ENCODE measurements around the gene MED6.

MED6 gene

GRCh38 chr14:70600382-70601157 is at the start of gene MED6:
TSS of gene MED6 (minus strand) at chr14:70600655. CDS start at chr14:70600637, 18 bp downstream.
- H3K27me3 ChIP-seq (ENCODE audit: insufficient read depth, low read length, poor library complexity, severe bottlenecking), result peaks cover 13% of the 10 kb centered on the region

GRCh38 chr14:70649803-70650202 is 49.3 kb upstream of the MED6 start:
- H3K36me3 ChIP-seq (ENCODE audit: insufficient read depth, low read length), result no peaks in the 10 kb centered on the region; the same call in 1 of the 2 replicates
- no peak overlapping the region for H3K4me2 ChIP-seq (ENCODE audit: low read depth, low read length, poor library complexity, severe bottlenecking)
- peaks cover 67% of the 10 kb centered on the region for H3K4me1 ChIP-seq (ENCODE audit: insufficient read depth, low read length, poor library complexity, severe bottlenecking)
- no peak overlapping the region for H2AFZ ChIP-seq (ENCODE audit: low read length)
- no peaks in the 10 kb centered on the region for H4K20me1 ChIP-seq (ENCODE audit: insufficient read depth, low read length, poor library complexity, severe bottlenecking)
- H3K9me3 ChIP-seq (ENCODE audit: insufficient read depth, low read depth, low read length), result no peaks in the 10 kb centered on the region
- H3K9ac ChIP-seq (ENCODE audit: low read depth, low read length, poor library complexity, severe bottlenecking), result no peak overlapping the region
- H3K27me3 ChIP-seq (ENCODE audit: insufficient read depth, low read length, poor library complexity, severe bottlenecking), result no peaks in the 10 kb centered on the region
- no peaks in the 10 kb centered on the region for H3F3A ChIP-seq (ENCODE audit: low read depth)
- TF ChIP-seq CTCF (conservative IDR thresholded peaks at IDR 0.05; ENCODE audit: low read length) (no peak), EZH2phosphoT487 (IDR thresholded peaks at IDR 0.05; ENCODE audit: borderline replicate concordance) (no peak)
- H3K4me3 ChIP-seq (ENCODE audit: low read length, poor library complexity, severe bottlenecking), result no peak overlapping the region
- peaks cover 46% of the 10 kb centered on the region for H3K79me2 ChIP-seq (ENCODE audit: insufficient read depth, low read length)
- no peaks in the 10 kb centered on the region for H3K9me2 ChIP-seq (replicated peaks; ENCODE audit: low read depth, low read length)

More at GRCh38 chr14:70600382-70601157, at the start of gene MED6:
- TF ChIP-seq EZH2phosphoT487 (IDR thresholded peaks at IDR 0.05; ENCODE audit: borderline replicate concordance) (no peak), CTCF (conservative IDR thresholded peaks at IDR 0.05; ENCODE audit: low read length) (no peak)
- Histone ChIP-seq H3K36me3 (ENCODE audit: insufficient read depth, low read length) (peaks cover 10% of the 10 kb centered on the region; the same call in 1 of the 2 replicates), H3K4me2 (ENCODE audit: low read depth, low read length, poor library complexity, severe bottlenecking) (peak within 1 kb of the TSS; percentile 91), H4K20me1 (ENCODE audit: insufficient read depth, low read length, poor library complexity, severe bottlenecking) (peaks cover 33% of the 10 kb centered on the region), H3K79me2 (ENCODE audit: insufficient read depth, low read length) (peaks cover 49% of the 10 kb centered on the region), H3K4me3 (ENCODE audit: low read length, poor library complexity, severe bottlenecking) (peak within 1 kb of the TSS; percentile 100), H3K9ac (ENCODE audit: low read depth, low read length, poor library complexity, severe bottlenecking) (peak within 1 kb of the TSS; percentile 92), H3K9me3 (ENCODE audit: insufficient read depth, low read depth, low read length) (no peaks in the 10 kb centered on the region), H3K4me1 (ENCODE audit: insufficient read depth, low read length, poor library complexity, severe bottlenecking) (peaks cover 12% of the 10 kb centered on the region), H3F3A (ENCODE audit: low read depth) (no peaks in the 10 kb centered on the region), H3K9me2 (replicated peaks; ENCODE audit: low read depth, low read length) (no peaks in the 10 kb centered on the region), H2AFZ (ENCODE audit: low read length) (peak within 1 kb of the TSS; percentile 95)

GRCh38 chr14:70648346-70648745 is 47.9 kb upstream of the MED6 start:
- no peaks in the 10 kb centered on the region for H4K20me1 ChIP-seq (ENCODE audit: insufficient read depth, low read length, poor library complexity, severe bottlenecking)
- peak overlapping the region; percentile 94 for H3K4me2 ChIP-seq (ENCODE audit: low read depth, low read length, poor library complexity, severe bottlenecking)
- no peak overlapping the region for H3K9ac ChIP-seq (ENCODE audit: low read depth, low read length, poor library complexity, severe bottlenecking)
- TF ChIP-seq EZH2phosphoT487 (IDR thresholded peaks at IDR 0.05; ENCODE audit: borderline replicate concordance) (no peak), CTCF (conservative IDR thresholded peaks at IDR 0.05; ENCODE audit: low read length) (no peak)
- no peaks in the 10 kb centered on the region; the same call in 1 of the 2 replicates for H3K36me3 ChIP-seq (ENCODE audit: insufficient read depth, low read length)
- no peaks in the 10 kb centered on the region for H3K27me3 ChIP-seq (ENCODE audit: insufficient read depth, low read length, poor library complexity, severe bottlenecking)
- no peak overlapping the region for H3K4me3 ChIP-seq (ENCODE audit: low read length, poor library complexity, severe bottlenecking)
- peaks cover 53% of the 10 kb centered on the region for H3K79me2 ChIP-seq (ENCODE audit: insufficient read depth, low read length)
- no peaks in the 10 kb centered on the region for H3K9me2 ChIP-seq (replicated peaks; ENCODE audit: low read depth, low read length)
- H3F3A ChIP-seq (ENCODE audit: low read depth), result no peaks in the 10 kb centered on the region
- peaks cover 58% of the 10 kb centered on the region for H3K4me1 ChIP-seq (ENCODE audit: insufficient read depth, low read length, poor library complexity, severe bottlenecking)
- H3K9me3 ChIP-seq (ENCODE audit: insufficient read depth, low read depth, low read length), result no peaks in the 10 kb centered on the region
- no peak overlapping the region for H2AFZ ChIP-seq (ENCODE audit: low read length)
